Measurements from ENCODE around the gene RAD51B. TPM values are rescaled to one million over a fixed set of nuclear protein-coding genes. Genes with fewer than 3 reads are reported as not detected.

RAD51B gene
- total and polyA plus RNA-seq, 4 donors = 2.5 to 95.0 (median 9.6) TPM

DNA sequence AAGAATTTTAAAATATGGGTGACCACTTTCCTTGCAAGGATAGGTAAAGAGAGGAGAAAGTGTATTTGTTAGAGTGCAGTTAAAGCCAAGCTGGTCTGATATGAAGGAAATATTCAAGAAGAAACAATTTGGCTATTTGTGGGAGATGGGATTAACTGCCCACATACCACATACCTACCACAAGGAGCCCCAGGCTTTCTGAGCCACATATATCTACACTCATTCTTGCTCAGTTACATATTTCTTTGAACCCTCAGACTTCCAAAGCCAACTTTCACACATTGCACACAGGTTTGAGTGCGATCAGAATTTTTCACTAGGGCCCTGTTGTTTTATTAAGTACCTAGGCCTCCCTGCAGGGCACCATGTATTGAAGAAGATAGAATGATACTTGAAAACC, 643.1 kb downstream of the RAD51B start:
- H3K36me3 ChIP-seq (ENCODE audit: control insufficient read depth in 4 of 4, insufficient read depth in 4 of 4, low read length in 4 of 4) = no peaks in the 10 kb centered on the region
- no peaks in the 10 kb centered on the region for H3K9me3 ChIP-seq (ENCODE audit: control insufficient read depth in 4 of 4, insufficient read depth in 3 of 4, low read length in 3 of 4)
- H3K4me1 ChIP-seq (ENCODE audit: control insufficient read depth in 5 of 5, insufficient read depth in 5 of 5, low read length in 5 of 5) = peaks cover 3 to 37% (median 17%) of the 10 kb centered on the region in 5 donors
- ATAC-seq (ENCODE audit: insufficient read depth, low FRiP score) (no peak), DNase-seq (no peak)
- H3K4me3 ChIP-seq = no peak overlapping the region
- H3K9ac ChIP-seq (ENCODE audit: insufficient read depth in 1 of 2, low read length in 2 of 2) = no peak overlapping the region
- no peaks in the 10 kb centered on the region for H3K27me3 ChIP-seq (ENCODE audit: control insufficient read depth in 3 of 3, insufficient read depth in 3 of 3, low read length in 2 of 3)
- TF ChIP-seq, protein P1, sequence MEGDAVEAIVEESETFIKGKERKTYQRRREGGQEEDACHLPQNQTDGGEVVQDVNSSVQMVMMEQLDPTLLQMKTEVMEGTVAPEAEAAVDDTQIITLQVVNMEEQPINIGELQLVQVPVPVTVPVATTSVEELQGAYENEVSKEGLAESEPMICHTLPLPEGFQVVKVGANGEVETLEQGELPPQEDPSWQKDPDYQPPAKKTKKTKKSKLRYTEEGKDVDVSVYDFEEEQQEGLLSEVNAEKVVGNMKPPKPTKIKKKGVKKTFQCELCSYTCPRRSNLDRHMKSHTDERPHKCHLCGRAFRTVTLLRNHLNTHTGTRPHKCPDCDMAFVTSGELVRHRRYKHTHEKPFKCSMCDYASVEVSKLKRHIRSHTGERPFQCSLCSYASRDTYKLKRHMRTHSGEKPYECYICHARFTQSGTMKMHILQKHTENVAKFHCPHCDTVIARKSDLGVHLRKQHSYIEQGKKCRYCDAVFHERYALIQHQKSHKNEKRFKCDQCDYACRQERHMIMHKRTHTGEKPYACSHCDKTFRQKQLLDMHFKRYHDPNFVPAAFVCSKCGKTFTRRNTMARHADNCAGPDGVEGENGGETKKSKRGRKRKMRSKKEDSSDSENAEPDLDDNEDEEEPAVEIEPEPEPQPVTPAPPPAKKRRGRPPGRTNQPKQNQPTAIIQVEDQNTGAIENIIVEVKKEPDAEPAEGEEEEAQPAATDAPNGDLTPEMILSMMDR (IDR thresholded peaks at IDR 0.05; ENCODE audit: control extremely low read depth, extremely low read depth) = no peak
- WGBS, 2 donors = 95 to 97% methylated on average over 1 of the region's 1 CpG
- no peak overlapping the region for H3K27ac ChIP-seq (ENCODE audit: low read depth in 1 of 2, low read length in 1 of 2)

DNA sequence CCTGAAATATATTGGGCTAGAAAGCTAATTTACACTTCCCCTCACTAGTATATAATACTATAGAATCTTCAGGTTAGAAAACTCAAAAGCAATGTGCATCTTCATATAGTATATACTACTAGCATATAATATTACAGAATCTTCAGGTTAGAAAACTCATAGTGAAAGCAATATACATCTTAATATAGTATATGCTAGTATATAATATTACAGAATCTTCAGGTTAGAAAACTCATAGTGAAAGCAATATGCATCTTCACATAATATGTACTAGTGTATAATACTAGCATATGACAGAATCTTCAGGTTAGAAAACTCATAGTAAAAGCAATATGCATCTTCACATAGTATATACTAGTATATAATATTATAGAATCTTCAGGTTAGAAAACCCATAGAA, 643.7 kb downstream of the RAD51B start:
- H3K9me3 ChIP-seq (ENCODE audit: control insufficient read depth in 4 of 4, insufficient read depth in 3 of 4, low read length in 3 of 4) = no peaks in the 10 kb centered on the region
- peaks cover 3 to 34% (median 14%) of the 10 kb centered on the region in 5 donors for H3K4me1 ChIP-seq (ENCODE audit: control insufficient read depth in 5 of 5, insufficient read depth in 5 of 5, low read length in 5 of 5)
- H3K27me3 ChIP-seq (ENCODE audit: control insufficient read depth in 3 of 3, insufficient read depth in 3 of 3, low read length in 2 of 3) = no peaks in the 10 kb centered on the region
- ATAC-seq (ENCODE audit: insufficient read depth, low FRiP score) (no peak), DNase-seq (no peak)
- H3K27ac ChIP-seq (ENCODE audit: low read depth in 1 of 2, low read length in 1 of 2) = no peak overlapping the region
- no peaks in the 10 kb centered on the region for H3K36me3 ChIP-seq (ENCODE audit: control insufficient read depth in 4 of 4, insufficient read depth in 4 of 4, low read length in 4 of 4)
- H3K4me3 ChIP-seq = no peak overlapping the region
- H3K9ac ChIP-seq (ENCODE audit: insufficient read depth in 1 of 2, low read length in 2 of 2) = no peak overlapping the region
- TF ChIP-seq, protein P1 (IDR thresholded peaks at IDR 0.05; ENCODE audit: control extremely low read depth, extremely low read depth) = no peak

DNA sequence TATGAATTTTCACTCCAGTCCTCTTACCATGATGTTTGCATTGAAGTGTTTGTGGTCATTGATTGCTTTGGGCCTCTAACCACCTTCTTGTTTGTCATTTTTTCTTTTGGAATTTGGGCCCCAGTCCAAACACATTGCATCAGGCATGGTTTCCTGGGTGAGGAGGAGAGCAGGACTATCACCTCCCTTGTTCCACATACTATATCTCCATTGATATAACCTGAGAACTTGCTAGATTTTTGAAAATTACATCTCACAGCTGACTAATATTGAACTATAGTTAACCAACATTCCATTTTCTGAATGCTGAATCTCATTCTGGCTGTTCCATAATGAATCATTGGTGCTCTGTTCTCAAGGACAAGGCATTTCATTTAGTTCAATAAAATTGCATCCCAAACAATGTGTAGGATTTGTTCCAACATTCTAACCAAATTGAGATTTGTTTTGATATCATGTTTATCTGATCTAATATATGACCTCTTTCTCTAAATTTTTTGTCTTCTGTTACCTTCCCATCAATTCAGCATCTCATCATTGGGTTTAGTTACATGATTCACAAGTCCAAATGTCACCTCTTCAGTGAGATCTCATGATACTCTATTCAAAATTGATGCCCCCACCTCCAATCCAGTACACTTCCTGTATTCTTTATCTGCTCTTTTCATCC, 644.3 kb downstream of the RAD51B start:
- TF ChIP-seq, protein P1 (IDR thresholded peaks at IDR 0.05; ENCODE audit: control extremely low read depth, extremely low read depth) = no peak
- ATAC-seq (ENCODE audit: insufficient read depth, low FRiP score) (no peak), DNase-seq (no peak)
- Histone ChIP-seq H3K27me3 (ENCODE audit: control insufficient read depth in 3 of 3, insufficient read depth in 3 of 3, low read length in 2 of 3) (no peaks in the 10 kb centered on the region), H3K27ac (ENCODE audit: low read depth in 1 of 2, low read length in 1 of 2) (no peak overlapping the region), H3K9ac (ENCODE audit: insufficient read depth in 1 of 2, low read length in 2 of 2) (no peak overlapping the region), H3K4me3 (no peak overlapping the region), H3K4me1 (ENCODE audit: control insufficient read depth in 5 of 5, insufficient read depth in 5 of 5, low read length in 5 of 5) (peaks cover 3 to 30% (median 13%) of the 10 kb centered on the region in 5 donors), H3K9me3 (ENCODE audit: control insufficient read depth in 4 of 4, insufficient read depth in 3 of 4, low read length in 3 of 4) (no peaks in the 10 kb centered on the region), H3K36me3 (ENCODE audit: control insufficient read depth in 4 of 4, insufficient read depth in 4 of 4, low read length in 4 of 4) (no peaks in the 10 kb centered on the region)

DNA sequence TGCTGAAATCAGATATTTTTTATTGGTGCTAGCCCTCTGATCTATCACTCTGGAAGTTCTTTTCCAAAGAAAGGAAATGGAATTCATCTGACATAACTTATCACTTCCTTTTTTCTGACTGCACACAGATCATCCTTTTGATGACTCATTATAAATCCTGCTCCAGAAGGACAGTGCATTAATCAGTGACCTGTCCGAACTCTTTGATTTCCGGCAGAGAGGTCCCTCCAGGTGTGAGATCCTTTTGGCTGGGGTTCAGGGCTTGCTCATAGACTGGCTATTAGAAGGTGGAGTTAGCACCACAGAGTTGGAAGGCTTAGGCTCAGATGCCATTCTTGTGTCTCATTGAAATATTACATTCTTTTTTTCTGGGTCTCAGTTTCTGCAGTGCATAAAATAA, 645.1 kb downstream of the RAD51B start:
- H3K4me1 ChIP-seq (ENCODE audit: control insufficient read depth in 5 of 5, insufficient read depth in 5 of 5, low read length in 5 of 5) = peaks cover 3 to 22% (median 6%) of the 10 kb centered on the region in 5 donors

More for the DNA sequence above, 645.1 kb downstream of the RAD51B start:
- TF ChIP-seq, protein P1 (IDR thresholded peaks at IDR 0.05; ENCODE audit: control extremely low read depth, extremely low read depth) = no peak
- no peak overlapping the region for H3K27ac ChIP-seq (ENCODE audit: low read depth in 1 of 2, low read length in 1 of 2)
- no peaks in the 10 kb centered on the region for H3K27me3 ChIP-seq (ENCODE audit: control insufficient read depth in 3 of 3, insufficient read depth in 3 of 3, low read length in 2 of 3)
- H3K4me3 ChIP-seq = no peak overlapping the region
- WGBS, 2 donors = 55% methylated on average over 2 of the region's 2 CpGs
- no peaks in the 10 kb centered on the region for H3K36me3 ChIP-seq (ENCODE audit: control insufficient read depth in 4 of 4, insufficient read depth in 4 of 4, low read length in 4 of 4)
- H3K9me3 ChIP-seq (ENCODE audit: control insufficient read depth in 4 of 4, insufficient read depth in 3 of 4, low read length in 3 of 4) = no peaks in the 10 kb centered on the region
- ATAC-seq (ENCODE audit: insufficient read depth, low FRiP score) = no peak
- no peak for DNase-seq
- no peak overlapping the region for H3K9ac ChIP-seq (ENCODE audit: insufficient read depth in 1 of 2, low read length in 2 of 2)
